WTC11 (cell line): Measurements from ENCODE around the gene PRKAR2B. TPM values are rescaled to one million over a fixed set of nuclear protein-coding genes. Genes with fewer than 3 reads are reported as not detected.

ENCODE experiments used
- ATAC-seq: fragments of 200-7000 bp; cut with Tn5 transposase; 2 replicates; pipeline ENCODE4 v1.10.0; 2021; ENCODE audit warnings: mild to moderate bottlenecking, moderate library complexity
- CTCF ChIA-PET: fragments of 300-600 bp; sonication (Branson Sonifier 250); formaldehyde crosslinking; loops from one replicate; lab custom pipeline; 2021; ENCODE audit warnings: antibody characterized with exemption; lab: Charles Lee
- POLR2A ChIA-PET: fragments of 350-600 bp; sonication (Branson Sonifier 250); formaldehyde crosslinking; loops from one replicate; lab custom pipeline; 2021; ENCODE audit warnings: antibody characterized with exemption; lab: Charles Lee
- DNase-seq: peaks from one replicate; pipeline ENCODE4 v3.0.0; 2021; ENCODE audit warnings: low spot score
- H3K27ac Mint-ChIP-seq: 2 replicates; pipeline ENCODE4 v1.8.0; 2021; ENCODE audit warnings: mixed read lengths
- H3K27me3 Mint-ChIP-seq: 2 replicates; pipeline ENCODE4 v1.8.0; 2021; ENCODE audit warnings: low read depth, mild to moderate bottlenecking, moderate library complexity, mixed read lengths
- H3K36me3 Mint-ChIP-seq: 2 replicates; pipeline ENCODE4 v1.8.0; 2021; ENCODE audit warnings: mixed read lengths
- H3K4me1 Mint-ChIP-seq: 2 replicates; pipeline ENCODE4 v1.8.0; 2022; ENCODE audit warnings: mixed read lengths
- H3K4me3 Mint-ChIP-seq: 2 replicates; pipeline ENCODE4 v1.8.0; 2021; ENCODE audit warnings: mild to moderate bottlenecking, moderate library complexity, mixed read lengths
- H3K9me3 Mint-ChIP-seq: 2 replicates; pipeline ENCODE4 v1.8.0; 2021; ENCODE audit warnings: mixed read lengths
- ATF1 ChIP-seq: sonication (generic); formaldehyde crosslinking; IDR thresholded peaks from 2 replicates; pipeline ENCODE4 v1.8.1; 2023; ENCODE audit warnings: mild to moderate bottlenecking, moderate library complexity, missing genetic modification reagents
- ATF2 ChIP-seq: sonication (generic); formaldehyde crosslinking; IDR thresholded peaks from 2 replicates; pipeline ENCODE4 v1.8.1; 2022; ENCODE audit warnings: low read depth, missing genetic modification reagents, borderline replicate concordance
- CBFB ChIP-seq: sonication (generic); formaldehyde crosslinking; IDR thresholded peaks from 2 replicates; pipeline ENCODE4 v1.8.1; 2022; ENCODE audit warnings: mild to moderate bottlenecking, low read depth, missing genetic modification reagents
- CREB1 ChIP-seq: sonication (generic); formaldehyde crosslinking; IDR thresholded peaks from 2 replicates; pipeline ENCODE4 v1.8.0; 2023; ENCODE audit warnings: mild to moderate bottlenecking, missing genetic modification reagents
- E2F1 ChIP-seq: sonication (generic); formaldehyde crosslinking; IDR thresholded peaks from 2 replicates; pipeline ENCODE4 v1.8.0; 2022; ENCODE audit warnings: mild to moderate bottlenecking, missing genetic modification reagents
- FOXJ3 ChIP-seq: sonication (generic); formaldehyde crosslinking; IDR thresholded peaks from 2 replicates; pipeline ENCODE4 v1.9.0; 2021; ENCODE audit warnings: missing genetic modification reagents, mild to moderate bottlenecking, borderline replicate concordance
- FOXP4 ChIP-seq: sonication (generic); formaldehyde crosslinking; IDR thresholded peaks from 2 replicates; pipeline ENCODE4 v1.8.0; 2022; ENCODE audit warnings: mild to moderate bottlenecking, missing genetic modification reagents
- IRF2 ChIP-seq: sonication (generic); formaldehyde crosslinking; IDR thresholded peaks from 2 replicates; pipeline ENCODE4 v1.8.0; 2022; ENCODE audit warnings: low read depth, missing genetic modification reagents, borderline replicate concordance
- NR2C2 ChIP-seq: sonication (generic); formaldehyde crosslinking; IDR thresholded peaks from 2 replicates; pipeline ENCODE4 v1.8.0; 2022; ENCODE audit warnings: mild to moderate bottlenecking, missing genetic modification reagents
- TP53 ChIP-seq: sonication (generic); formaldehyde crosslinking; IDR thresholded peaks from 2 replicates; pipeline ENCODE4 v1.8.1; 2023; ENCODE audit warnings: mild to moderate bottlenecking, missing genetic modification reagents
- ZBTB21 ChIP-seq: sonication (generic); formaldehyde crosslinking; IDR thresholded peaks from 2 replicates; pipeline ENCODE4 v1.8.1; 2023; ENCODE audit warnings: mild to moderate bottlenecking, missing genetic modification reagents, borderline replicate concordance
- ZNF232 ChIP-seq: sonication (generic); formaldehyde crosslinking; IDR thresholded peaks from 2 replicates; pipeline ENCODE4 v1.8.0; 2022; ENCODE audit warnings: mild to moderate bottlenecking, missing genetic modification reagents
- ZNF281 ChIP-seq: sonication (generic); formaldehyde crosslinking; IDR thresholded peaks from 2 replicates; pipeline ENCODE4 v1.8.0; 2023; ENCODE audit warnings: mild to moderate bottlenecking, missing genetic modification reagents
- ZNF396 ChIP-seq: fragments of 250-450 bp; sonication (Bioruptor Pico); IDR thresholded peaks from 2 replicates; pipeline ENCODE4 v1.8.0; 2021; ENCODE audit warnings: mild to moderate bottlenecking, moderate library complexity, borderline replicate concordance
- ZNF671 ChIP-seq: fragments of 250-450 bp; sonication (Bioruptor Pico); IDR thresholded peaks from 2 replicates; pipeline ENCODE4 v1.8.0; 2021; ENCODE audit warnings: mild to moderate bottlenecking
- total RNA-seq: library from RNA; stranded (reverse); gene quantifications from 3 replicates; pipeline ENCODE4 v1.2.3, GENCODE V29; 2021
- TF ChIP-seq, protein P1 (sequence below): sonication (generic); formaldehyde crosslinking; IDR thresholded peaks from 2 replicates; pipeline ENCODE4 v1.8.1; 2023; ENCODE audit warnings: mild to moderate bottlenecking, missing genetic modification reagents, moderate library complexity
- TF ChIP-seq, protein P2 (sequence below): sonication (generic); formaldehyde crosslinking; IDR thresholded peaks from 2 replicates; pipeline ENCODE4 v1.8.1; 2023; ENCODE audit warnings: mild to moderate bottlenecking, missing genetic modification reagents

PRKAR2B gene
- total RNA-seq, 1 experiment from 2014 or later, result 29.6 TPM

DNA sequence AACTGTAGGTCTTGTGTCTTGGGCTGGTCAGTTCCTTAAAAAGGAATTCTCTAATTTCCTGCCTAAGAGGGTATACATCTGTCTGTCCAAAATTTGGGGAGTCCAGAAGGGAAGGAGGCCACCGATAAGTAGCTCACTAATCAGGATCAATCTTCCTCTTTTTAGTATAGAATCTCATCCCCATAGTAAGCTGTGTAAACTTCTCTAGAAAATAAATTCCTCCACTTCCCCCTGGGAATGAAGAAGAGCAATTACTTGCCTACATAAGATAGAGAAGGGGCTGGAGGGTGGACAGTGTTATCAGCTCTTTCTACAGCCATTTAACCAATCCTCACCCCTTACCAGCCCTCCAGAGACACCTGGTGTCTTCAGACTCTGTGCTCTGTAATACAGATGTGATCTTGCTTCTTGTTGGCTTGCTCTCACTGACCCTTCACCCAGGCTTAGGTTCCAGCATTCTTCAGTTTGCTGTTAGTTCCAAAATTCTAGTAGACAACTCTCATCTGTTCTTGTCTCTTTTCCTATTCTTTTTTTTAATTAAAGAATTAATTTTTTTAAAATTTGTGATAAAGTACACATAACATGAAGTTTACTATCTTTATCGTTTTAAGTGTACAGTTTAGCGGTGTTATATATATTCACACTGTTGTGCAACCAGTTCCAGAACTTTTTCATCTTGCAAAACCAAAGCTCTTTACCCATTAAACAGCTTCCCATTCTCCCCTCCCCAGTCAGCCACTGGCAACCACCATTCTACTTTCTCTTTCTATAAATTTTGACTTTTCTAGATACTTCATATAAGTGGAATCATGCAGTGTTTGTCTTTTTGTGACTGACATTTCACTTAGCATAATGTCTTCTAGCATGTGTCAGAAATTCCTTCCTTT, 6.5 kb upstream of the PRKAR2B start:
- H3K4me3 Mint-ChIP-seq, result no peak overlapping the region
- peaks cover 4% of the 10 kb centered on the region for H3K36me3 Mint-ChIP-seq
- H3K9me3 Mint-ChIP-seq, result peaks cover 18% of the 10 kb centered on the region
- H3K4me1 Mint-ChIP-seq, result no peaks in the 10 kb centered on the region
- CTCF ChIA-PET, result no interaction called here
- no peak overlapping the region for H3K27ac Mint-ChIP-seq
- TF ChIP-seq ZBTB21 (CRISPR knock-in tag), result no peak
- TF ChIP-seq FOXJ3, result no peak
- TF ChIP-seq E2F1 (CRISPR knock-in tag), result no peak
- TF ChIP-seq CBFB (CRISPR knock-in tag), result no peak
- no peak for TF ChIP-seq NR2C2 (CRISPR knock-in tag)
- TF ChIP-seq, protein P1, sequence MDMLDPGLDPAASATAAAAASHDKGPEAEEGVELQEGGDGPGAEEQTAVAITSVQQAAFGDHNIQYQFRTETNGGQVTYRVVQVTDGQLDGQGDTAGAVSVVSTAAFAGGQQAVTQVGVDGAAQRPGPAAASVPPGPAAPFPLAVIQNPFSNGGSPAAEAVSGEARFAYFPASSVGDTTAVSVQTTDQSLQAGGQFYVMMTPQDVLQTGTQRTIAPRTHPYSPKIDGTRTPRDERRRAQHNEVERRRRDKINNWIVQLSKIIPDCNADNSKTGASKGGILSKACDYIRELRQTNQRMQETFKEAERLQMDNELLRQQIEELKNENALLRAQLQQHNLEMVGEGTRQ (CRISPR knock-in tag), result no peak
- no peak for TF ChIP-seq ZNF281 (CRISPR knock-in tag)
- TF ChIP-seq ATF1, result no peak
- no peak for TF ChIP-seq ZNF671
- TF ChIP-seq FOXP4 (CRISPR knock-in tag), result no peak
- no peak for TF ChIP-seq IRF2
- no peak for TF ChIP-seq ZNF232 (CRISPR knock-in tag)
- no peak for TF ChIP-seq CREB1
- no peak for TF ChIP-seq ATF2 (CRISPR knock-in tag)
- no peak for TF ChIP-seq TP53
- TF ChIP-seq ZNF396 (CRISPR knock-in tag), result no peak
- TF ChIP-seq, protein P2, sequence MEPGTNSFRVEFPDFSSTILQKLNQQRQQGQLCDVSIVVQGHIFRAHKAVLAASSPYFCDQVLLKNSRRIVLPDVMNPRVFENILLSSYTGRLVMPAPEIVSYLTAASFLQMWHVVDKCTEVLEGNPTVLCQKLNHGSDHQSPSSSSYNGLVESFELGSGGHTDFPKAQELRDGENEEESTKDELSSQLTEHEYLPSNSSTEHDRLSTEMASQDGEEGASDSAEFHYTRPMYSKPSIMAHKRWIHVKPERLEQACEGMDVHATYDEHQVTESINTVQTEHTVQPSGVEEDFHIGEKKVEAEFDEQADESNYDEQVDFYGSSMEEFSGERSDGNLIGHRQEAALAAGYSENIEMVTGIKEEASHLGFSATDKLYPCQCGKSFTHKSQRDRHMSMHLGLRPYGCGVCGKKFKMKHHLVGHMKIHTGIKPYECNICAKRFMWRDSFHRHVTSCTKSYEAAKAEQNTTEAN, result no peak
- TF ChIP-seq, all 79 proteins: peak for 0
- DNase-seq (no peak), ATAC-seq (no peak)
- H3K27me3 Mint-ChIP-seq, result peaks cover 2% of the 10 kb centered on the region; the same call in 1 of the 2 replicates
- POLR2A ChIA-PET, result interaction anchor here (0.6 kb wide), 1 partner anchor 193 kb away, joined by 3 read pairs; no protein-coding TSS in a partner anchor
